ENCODE measurements around the gene CCDC90B.

- TF ChIP-seq CTCF (conservative IDR thresholded peaks at IDR 0.05) (no peak), EZH2 (IDR thresholded peaks at IDR 0.05; ENCODE audit: low read depth) (no peak)
Measured at GRCh38 chr11:83317757-83318690, 31.9 kb upstream of the CCDC90B start.
